HCT116 (cell line): ENCODE data around the gene CLIC5. TPM values are rescaled to one million over a fixed set of nuclear protein-coding genes. Genes with fewer than 3 reads are reported as not detected.

Experiments
- ATAC-seq: fragments of 200-7000 bp; cut with Tn5 transposase; 2 replicates; pipeline ENCODE4 v1.9.1; 2020; ENCODE audit warnings: mild to moderate bottlenecking, moderate library complexity
- BruUV-seq: library from RNA; stranded (reverse); fragments of 400-500 nt; replicated peaks from 2 replicates; lab custom pipeline; 2021; lab: Mats Ljungman, UMichigan
- CTCF ChIA-PET: fragments of 300-600 bp; sonication (Branson Sonifier 250); formaldehyde crosslinking; loops from one replicate; lab custom pipeline; 2021; ENCODE audit warnings: antibody characterized with exemption; lab: Charles Lee
- POLR2A ChIA-PET: fragments of 300-600, 350-600 bp; sonication (Branson Sonifier 250); formaldehyde crosslinking; loops from one replicate; lab custom pipeline; 2021; ENCODE audit warnings: antibody characterized with exemption; lab: Charles Lee
- RAD21 ChIA-PET, 2 experiments: fragments of 300-600 bp; sonication (Branson Sonifier 250); formaldehyde crosslinking; loops; one replicate each; lab custom pipeline; 2023; ENCODE audit warnings: low total read pairs in 2 of 2; ENCODE audit not compliant: uncharacterized antibody in 2 of 2, unreplicated experiment in 2 of 2, low non-redundant PET in 1 of 2; lab: Charles Lee
- DNase-seq: peaks from one replicate; pipeline ENCODE4 v3.0.0-alpha.2; 2010; ENCODE audit warnings: low read depth, low spot score
- H2AFZ ChIP-seq: fragments of 200-600 bp; shearing (Covaris generic), sonication (generic); 2 replicates; pipeline ENCODE4 v1.6.1; 2017; ENCODE audit warnings: low read depth, mixed run types, mixed read lengths, antibody characterized with exemption, low read length; ENCODE audit not compliant: poor library complexity, severe bottlenecking
- H3K27ac ChIP-seq: 2 replicates; pipeline ENCODE4 v1.5.1; 2012; ENCODE audit warnings: low read depth, low read length
- H3K27me3 ChIP-seq: fragments of 200-600 bp; sonication (generic); 2 replicates; pipeline ENCODE4 v1.6.1; 2016; ENCODE audit warnings: mixed run types, low read length, mixed read lengths; ENCODE audit not compliant: insufficient read depth
- H3K36me3 ChIP-seq, 2 experiments: fragments of 200-500 bp in 1 of 2; fragments of 200-600 bp in 1 of 2; sonication (Bioruptor generic) in 1 of 2; sonication (generic) in 1 of 2; 2 replicates each; pipeline versions ENCODE4 v1.5.1 to v1.6.1; 2014 to 2016; ENCODE audit warnings: low read length in 2 of 2, inconsistent platforms in 1 of 2, mixed read lengths in 1 of 2, mixed run types in 1 of 2; ENCODE audit not compliant: insufficient read depth in 2 of 2, control insufficient read depth in 1 of 2
- H3K4me1 ChIP-seq, 2 experiments: fragments of 200-600 bp in 1 of 2; sonication (generic) in 1 of 2; 2 replicates each; pipeline versions ENCODE4 v1.5.1 to v1.6.1; 2012 to 2017; ENCODE audit warnings: low read length in 2 of 2, inconsistent platforms in 1 of 2, mild to moderate bottlenecking in 1 of 2, mixed read lengths in 1 of 2, mixed run types in 1 of 2, moderate library complexity in 1 of 2; ENCODE audit not compliant: insufficient read depth in 2 of 2, control insufficient read depth in 1 of 2
- H3K4me2 ChIP-seq: fragments of 200-600 bp; sonication (generic); 2 replicates; pipeline ENCODE4 v1.6.1; 2017; ENCODE audit warnings: mixed run types, low read length, mixed read lengths
- H3K4me3 ChIP-seq, 2 experiments: fragments of 200-600 bp in 1 of 2; sonication (generic) in 1 of 2; replicated peaks in 1 of 2; 2 replicates each; pipeline ENCODE4 v1.5.1; 2011 to 2016; ENCODE audit warnings: low read length in 2 of 2, control low read depth in 1 of 2, low read depth in 1 of 2, mild to moderate bottlenecking in 1 of 2, mixed read lengths in 1 of 2, mixed run types in 1 of 2
- H3K79me2 ChIP-seq: fragments of 200-600 bp; sonication (generic); 2 replicates; pipeline ENCODE4 v1.6.1; 2017; ENCODE audit warnings: mild to moderate bottlenecking, mixed run types, low read length, moderate library complexity, mixed read lengths; ENCODE audit not compliant: insufficient read depth
- H3K9ac ChIP-seq: fragments of 200-600 bp; sonication (generic); 2 replicates; pipeline ENCODE4 v1.6.1; 2016; ENCODE audit warnings: low read length, mixed read lengths
- H3K9me2 ChIP-seq: fragments of 200-600 bp; sonication (generic), shearing (Covaris generic); 2 replicates; pipeline ENCODE4 v1.6.1; 2017; ENCODE audit warnings: mixed run types, mild to moderate bottlenecking, moderate library complexity; ENCODE audit not compliant: insufficient read depth
- H3K9me3 ChIP-seq, 2 experiments: fragments of 200-500 bp in 1 of 2; fragments of 200-600 bp in 1 of 2; sonication (Bioruptor generic) in 1 of 2; sonication (generic) in 1 of 2; 2 replicates each; pipeline ENCODE4 v1.6.1; 2014 to 2017; ENCODE audit warnings: low read length in 2 of 2, mixed read lengths in 2 of 2, inconsistent platforms in 1 of 2, low read depth in 1 of 2, mild to moderate bottlenecking in 1 of 2, mixed run types in 1 of 2, moderate library complexity in 1 of 2; ENCODE audit not compliant: control insufficient read depth in 1 of 2, insufficient read depth in 1 of 2
- H4K20me1 ChIP-seq: fragments of 200-600 bp; sonication (generic), shearing (Covaris generic); 2 replicates; pipeline ENCODE4 v1.6.1; 2017; ENCODE audit warnings: mixed run types, mild to moderate bottlenecking, moderate library complexity; ENCODE audit not compliant: insufficient read depth
- ELF1 ChIP-seq: IDR thresholded peaks from 2 replicates; pipeline ENCODE4 v1.6.1; 2012; ENCODE audit warnings: low read depth, borderline replicate concordance
- EZH2phosphoT487 ChIP-seq: fragments of 200-600 bp; IDR thresholded peaks from 2 replicates; pipeline ENCODE4 v1.6.1; 2018; ENCODE audit warnings: antibody characterized with exemption, borderline replicate concordance
- RAD21 ChIP-seq: IDR thresholded peaks from 2 replicates; pipeline ENCODE4 v1.6.1; 2012; ENCODE audit warnings: low read depth, mild to moderate bottlenecking
- SIN3A ChIP-seq: IDR thresholded peaks from 2 replicates; pipeline ENCODE4 v1.6.1; 2012; ENCODE audit warnings: low read depth
- SP1 ChIP-seq: IDR thresholded peaks from 2 replicates; pipeline ENCODE4 v1.6.1; 2012; ENCODE audit warnings: low read depth
- SRF ChIP-seq: IDR thresholded peaks from 2 replicates; pipeline ENCODE4 v1.6.1; 2012; ENCODE audit warnings: low read depth
- TCF7L2 ChIP-seq: IDR thresholded peaks from 2 replicates; pipeline ENCODE4 v1.7.0; 2011; ENCODE audit warnings: borderline replicate concordance, inconsistent platforms; ENCODE audit not compliant: insufficient read depth, insufficient read length; ENCODE audit errors: extremely low read depth
- YY1 ChIP-seq: IDR thresholded peaks from 2 replicates; pipeline ENCODE4 v1.6.1; 2011; ENCODE audit warnings: low read length, low read depth, moderate library complexity, mild to moderate bottlenecking; ENCODE audit not compliant: insufficient replicate concordance; ENCODE audit errors: extremely low read depth
- ZBTB33 ChIP-seq: IDR thresholded peaks from 2 replicates; pipeline ENCODE4 v1.6.1; 2011; ENCODE audit warnings: mild to moderate bottlenecking, low read length, moderate library complexity; ENCODE audit not compliant: insufficient replicate concordance; ENCODE audit errors: extremely low read depth
- intact Hi-C: fragments of 100-400 bp; cut with micrococcal nuclease; formaldehyde crosslinking; loops from 2 replicates; pipeline ENCODE4 v1.10.0; 2022
- total RNA-seq: library from RNA; stranded (reverse); gene quantifications from one replicate; pipeline ENCODE4 v1.2.1, GENCODE V29; 2021; ENCODE audit not compliant: unreplicated experiment

The CLIC5 gene
- total RNA-seq, 1 experiment from 2014 or later, result 0.20 TPM

- no peak for TF ChIP-seq SRF
Measured at GRCh38 chr6:45901767-45902650, 113.7 kb downstream of the CLIC5 start (continued).

- no peaks in the 10 kb centered on the region for H3K9me2 ChIP-seq
- no peak for TF ChIP-seq RAD21
- no peak for TF ChIP-seq YY1
- ChIA-PET RAD21 (no interaction called here), POLR2A (no interaction called here), CTCF (no interaction called here)
- H3K4me3 ChIP-seq, result no peak overlapping the region
- H3K9ac ChIP-seq, result no peak overlapping the region
- no peak overlapping the region for H3K4me2 ChIP-seq
- H3K4me1 ChIP-seq, result no peaks in the 10 kb centered on the region
- no peaks in the 10 kb centered on the region for H4K20me1 ChIP-seq
- H3K27ac ChIP-seq, result no peak overlapping the region
- no peaks in the 10 kb centered on the region for H3K27me3 ChIP-seq
- H3K9me3 ChIP-seq, result no peaks in the 10 kb centered on the region
- no TSS peak for BruUV-seq
- no peak for ATAC-seq
- intact Hi-C loops, result no loop called here
- H3K36me3 ChIP-seq, result no peaks in the 10 kb centered on the region
- no peaks in the 10 kb centered on the region for H3K79me2 ChIP-seq
- H2AFZ ChIP-seq, result no peak overlapping the region
- DNase-seq, result no peak
Measured at GRCh38 chr6:45900808-45901752, 114.6 kb downstream of the CLIC5 start.

GRCh38 chr6:45899683-45899946, 116.0 kb downstream of the CLIC5 start:
- Histone ChIP-seq H3K36me3 (no peaks in the 10 kb centered on the region), H3K4me2 (no peak overlapping the region), H3K9me2 (no peaks in the 10 kb centered on the region), H3K27me3 (no peaks in the 10 kb centered on the region), H2AFZ (no peak overlapping the region), H3K9me3 (no peaks in the 10 kb centered on the region), H3K27ac (no peak overlapping the region), H3K4me1 (no peaks in the 10 kb centered on the region), H3K4me3 (no peak overlapping the region), H3K79me2 (no peaks in the 10 kb centered on the region), H3K9ac (no peak overlapping the region), H4K20me1 (no peaks in the 10 kb centered on the region)
- ATAC-seq (no peak), DNase-seq (no peak)
- ChIA-PET CTCF (no interaction called here), POLR2A (no interaction called here), RAD21 (no interaction called here)
- BruUV-seq, result no TSS peak
- intact Hi-C loops, result no loop called here
- TF ChIP-seq TCF7L2 (no peak), YY1 (no peak), SP1 (no peak), SIN3A (no peak), ELF1 (no peak), ZBTB33 (no peak), RAD21 (no peak), EZH2phosphoT487 (no peak)
